GM20431 (cell line): Measurements from ENCODE around the gene SORCS3.
"Not testable (repeated sequence)": the region's sequence is repeated elsewhere in the genome, so short reads cannot be mapped to it uniquely, and the experiment has no call there.

Experiments used
- in situ Hi-C: fragments of 300-500 bp; cut with MseI, MboI; formaldehyde crosslinking; loops from one replicate; pipeline ENCODE4 v1.15.0; 2020; ENCODE audit warnings: low sequenced_read_pairs; ENCODE audit not compliant: unreplicated experiment

The SORCS3 gene

DNA sequence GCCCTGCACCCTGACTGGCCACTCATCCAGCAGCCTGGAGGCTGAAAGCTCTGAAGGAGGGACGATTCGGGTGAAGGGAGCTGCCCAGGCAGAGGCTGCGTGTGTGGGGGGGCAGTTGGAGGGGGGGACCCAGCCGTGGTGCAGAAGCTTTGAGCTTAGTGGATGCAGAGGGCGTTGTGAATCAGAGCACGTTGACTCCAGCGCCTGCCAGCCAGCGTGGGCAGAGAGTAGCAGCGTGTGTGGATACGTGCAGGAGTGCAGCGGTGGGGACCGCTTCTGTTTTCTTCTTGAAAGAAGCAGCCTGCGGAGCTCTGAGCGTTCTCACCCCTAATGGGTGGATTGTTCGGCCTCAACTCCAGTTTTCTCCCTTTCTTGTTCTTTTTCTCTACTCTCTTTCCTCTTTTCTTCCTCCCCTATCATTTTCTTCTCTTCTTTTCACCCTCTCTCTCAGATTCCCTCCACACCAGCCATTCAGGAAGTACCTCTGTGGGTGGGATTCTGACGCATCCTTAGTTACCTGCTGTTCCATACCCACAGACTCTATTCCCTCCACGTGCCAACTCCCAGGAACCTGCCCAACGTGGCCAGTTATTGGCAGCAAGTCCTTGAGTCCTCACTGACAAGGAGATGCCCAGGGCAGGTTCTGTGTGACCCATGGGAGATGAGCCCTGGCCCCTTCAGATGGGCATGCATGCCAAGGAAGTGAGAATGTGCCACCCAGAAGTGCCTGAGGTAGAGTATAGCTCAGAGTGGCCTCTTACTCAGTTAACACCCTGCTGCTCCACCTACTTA, 47.4 kb downstream of the SORCS3 start:
- in situ Hi-C loops, result no loop called here

DNA sequence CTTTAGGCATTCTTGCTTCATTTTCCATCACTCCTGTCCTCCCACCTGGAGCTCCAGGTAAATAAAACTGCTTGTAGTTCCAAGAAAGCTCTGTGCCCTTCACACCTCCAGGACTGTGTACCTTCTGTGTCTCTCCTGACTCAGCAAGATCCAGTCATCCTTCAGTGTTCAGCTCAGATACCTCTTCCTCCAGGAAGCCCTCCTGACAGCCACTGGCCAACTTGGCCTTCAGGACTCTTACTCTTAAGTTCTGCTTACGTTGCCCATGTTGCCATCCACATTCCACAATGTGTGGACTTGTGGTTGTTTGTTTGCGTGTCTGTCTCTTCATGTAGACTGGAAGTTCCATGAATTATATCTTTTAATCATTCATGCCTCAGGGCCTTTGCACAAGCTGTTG, 48.0 kb downstream of the SORCS3 start:
- in situ Hi-C loops, result no loop called here

DNA sequence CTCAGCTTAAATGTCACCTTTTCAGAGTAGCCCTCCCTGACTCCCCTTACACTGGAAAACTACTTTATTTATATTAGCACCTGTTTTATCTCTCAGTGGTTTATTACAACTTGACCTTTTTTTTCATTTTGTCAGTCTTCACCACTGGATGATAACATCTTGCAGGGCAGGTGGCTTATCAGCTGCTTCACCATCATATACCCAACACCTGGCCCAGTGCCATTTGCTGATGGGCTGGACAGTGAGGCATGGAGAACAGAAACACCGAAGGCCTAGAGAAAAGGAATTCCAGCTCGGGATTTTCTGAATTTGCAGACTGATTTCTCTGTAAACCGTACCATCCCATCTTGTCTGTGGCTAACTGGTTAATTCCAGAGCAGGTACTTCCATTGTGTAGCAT, 48.5 kb downstream of the SORCS3 start:
- in situ Hi-C loops, result no loop called here

DNA sequence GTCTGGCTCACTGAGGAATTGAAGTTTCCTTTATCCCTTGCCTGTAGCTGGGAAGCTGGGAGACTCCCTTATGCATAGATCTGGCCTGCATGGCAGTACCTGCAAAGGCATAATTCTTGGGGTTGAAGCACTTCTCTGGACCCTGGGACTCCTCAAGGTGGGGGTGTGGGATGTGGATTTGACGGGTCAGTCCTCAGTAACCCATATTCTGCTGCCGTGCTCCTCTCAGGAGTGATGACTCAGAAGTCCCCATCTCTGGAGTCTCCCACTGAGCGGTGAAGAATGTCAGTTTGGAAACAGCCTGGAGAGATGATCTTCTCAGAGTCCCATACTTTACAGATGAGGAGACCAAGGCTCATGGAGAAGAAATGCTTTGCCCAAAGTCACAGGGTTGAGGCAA, 49.0 kb downstream of the SORCS3 start:
- in situ Hi-C loops, result no loop called here

DNA sequence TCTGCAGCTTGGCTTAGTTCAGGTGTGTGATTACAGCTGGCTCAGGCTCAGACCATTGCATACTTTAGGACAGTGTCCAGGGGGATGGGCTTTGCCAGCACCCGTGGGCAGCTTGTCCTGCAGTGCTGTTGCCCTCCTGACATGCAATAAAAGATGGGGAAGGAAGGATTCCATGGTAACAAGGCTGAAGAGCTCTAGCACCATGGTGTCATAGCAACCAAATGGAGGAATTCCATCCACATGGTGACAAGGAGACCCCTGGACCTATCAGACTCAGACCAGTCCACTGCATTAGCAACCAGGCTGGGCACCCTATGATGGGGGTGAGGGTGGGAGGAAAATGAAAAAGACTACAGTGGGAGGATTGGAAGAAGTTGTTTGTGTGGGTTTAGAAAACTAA, 49.9 kb downstream of the SORCS3 start:
- in situ Hi-C loops, result no loop called here

DNA sequence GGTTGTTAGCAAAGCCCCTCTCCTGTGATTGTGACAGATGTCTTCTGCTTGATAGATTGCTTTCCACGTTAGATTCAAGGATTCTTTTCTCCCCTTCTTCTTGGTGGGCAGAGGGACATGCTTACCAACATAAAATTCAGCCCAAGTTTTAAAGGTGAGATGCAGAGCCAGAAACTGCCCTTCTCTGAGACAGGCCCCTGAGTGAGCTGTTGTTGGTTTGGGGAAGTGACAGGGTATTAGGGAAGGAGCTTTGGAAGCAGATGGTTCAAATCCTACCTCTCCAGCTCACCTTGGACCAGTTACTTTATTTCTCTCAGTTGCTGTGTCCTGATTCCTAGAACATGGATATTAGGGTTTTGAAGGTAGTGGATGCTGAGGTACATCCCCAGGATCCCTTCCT, 53.0 kb downstream of the SORCS3 start:
- in situ Hi-C loops, result no loop called here

DNA sequence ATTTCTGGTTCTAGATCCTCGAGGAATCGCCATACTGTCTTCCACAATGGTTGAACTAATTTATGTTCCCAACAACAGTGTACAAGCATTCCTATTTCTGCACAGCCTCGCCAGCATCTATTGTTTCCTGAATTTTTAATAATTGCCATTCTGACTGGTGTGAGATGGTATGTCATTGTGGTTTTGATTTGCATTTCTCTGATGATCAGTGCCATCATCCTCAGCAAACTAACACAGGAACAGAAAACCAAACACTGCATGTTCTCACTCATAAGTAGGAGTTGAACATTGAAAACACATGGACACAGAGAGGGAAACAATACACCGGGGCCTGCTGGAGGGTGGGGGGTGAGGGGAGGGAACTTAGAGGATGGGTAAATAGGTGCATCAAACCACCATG, 62.2 kb downstream of the SORCS3 start:
- in situ Hi-C loops, result not testable (repeated sequence)

DNA sequence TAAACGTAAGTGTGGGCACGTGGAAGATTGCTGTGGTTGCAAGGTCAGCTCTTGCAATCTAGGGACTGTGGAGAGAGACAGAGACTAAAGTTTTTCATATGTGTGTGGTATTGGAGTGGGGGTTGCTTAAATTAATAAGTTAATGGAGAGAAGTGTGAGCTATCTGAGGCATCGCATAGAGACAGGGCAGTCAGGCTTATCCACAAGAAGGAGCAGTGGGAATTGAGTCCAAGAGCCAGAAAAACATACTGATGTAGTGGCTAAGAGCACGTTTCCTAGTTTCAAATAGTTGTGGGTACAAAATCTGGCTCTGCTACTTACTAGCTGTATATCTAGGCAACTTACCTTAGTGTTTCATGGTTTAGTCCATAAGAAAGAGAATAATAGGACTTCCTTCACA, 65.8 kb downstream of the SORCS3 start:
- in situ Hi-C loops, result no loop called here

DNA sequence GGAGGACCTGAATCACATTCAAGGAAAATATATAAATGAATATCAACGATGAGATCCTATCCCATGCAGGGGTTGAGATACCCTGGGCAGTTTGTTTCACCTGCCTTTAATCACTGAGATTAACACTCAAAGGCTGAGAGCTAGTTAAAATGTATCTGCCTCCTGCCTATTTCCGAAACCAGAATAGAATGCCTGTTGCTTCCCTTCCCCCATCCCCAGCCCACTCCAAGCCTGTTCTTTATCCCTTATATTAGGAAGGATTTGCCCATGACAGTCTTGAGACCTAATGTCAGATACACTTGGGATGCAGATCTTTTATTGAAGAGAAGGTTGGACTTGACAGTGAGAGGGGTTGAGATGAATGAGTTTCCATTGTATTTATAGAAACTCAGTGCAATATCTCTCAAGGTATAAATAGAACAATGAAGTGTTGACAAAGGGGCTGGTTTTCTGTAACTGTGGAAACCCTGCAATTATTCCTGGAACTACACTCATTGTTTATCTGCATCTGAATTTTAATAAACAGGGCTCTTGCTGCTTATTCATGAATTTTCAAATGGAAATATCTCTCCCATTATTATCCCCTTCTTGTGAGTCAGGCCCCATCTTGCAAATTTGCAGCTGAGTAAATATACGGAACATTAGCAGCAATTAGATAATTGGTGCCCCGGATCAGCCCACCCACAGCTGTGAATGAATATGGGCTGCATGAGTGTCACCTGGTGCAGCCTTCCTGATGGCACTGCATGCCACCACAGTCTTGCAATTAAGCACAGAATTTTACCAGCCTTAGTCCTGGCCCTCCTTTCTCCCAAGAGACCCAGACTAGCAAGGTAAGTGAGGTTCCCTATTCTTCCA, 66.7 kb downstream of the SORCS3 start:
- in situ Hi-C loops, result no loop called here

DNA sequence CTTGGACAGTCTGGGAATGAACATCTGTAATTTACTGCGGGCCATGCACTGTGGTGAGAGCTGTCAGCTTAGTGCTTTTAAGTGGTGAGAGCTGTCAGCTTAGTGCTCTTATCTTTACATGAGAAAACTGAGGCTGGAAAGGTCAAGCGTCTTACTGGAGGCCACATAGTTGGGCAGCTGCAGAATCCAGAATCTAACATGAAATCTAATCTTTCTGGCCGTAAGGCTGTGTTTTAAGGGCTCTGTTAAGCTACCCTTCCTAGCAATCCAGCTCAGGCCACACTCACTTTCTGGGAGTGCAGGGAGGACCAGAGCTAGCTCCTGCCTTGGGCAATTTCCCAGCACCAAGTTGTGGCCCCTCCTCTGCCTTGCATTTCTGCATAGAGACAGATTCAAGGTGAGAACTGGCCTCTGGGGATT, 70.2 kb downstream of the SORCS3 start:
- in situ Hi-C loops, result no loop called here

DNA sequence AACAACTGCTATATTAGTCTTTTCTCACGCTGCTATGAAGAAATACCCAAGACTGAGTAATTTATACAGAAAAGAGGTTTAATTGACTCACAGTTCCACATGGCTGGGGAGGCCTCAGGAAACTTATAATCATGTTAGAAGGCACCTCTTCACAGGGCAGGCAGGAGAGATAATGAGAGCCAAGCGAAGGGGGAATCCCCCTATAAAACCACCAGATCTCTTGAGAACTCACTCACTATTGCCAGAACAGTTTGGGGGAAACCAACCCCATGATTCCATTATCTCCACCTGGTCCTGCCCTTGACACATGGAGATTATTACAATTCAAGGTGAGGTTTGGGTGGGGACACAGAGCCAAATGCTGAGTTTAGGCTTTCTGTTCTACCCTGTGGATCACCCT, 89.5 kb downstream of the SORCS3 start:
- in situ Hi-C loops, result not testable (repeated sequence)

DNA sequence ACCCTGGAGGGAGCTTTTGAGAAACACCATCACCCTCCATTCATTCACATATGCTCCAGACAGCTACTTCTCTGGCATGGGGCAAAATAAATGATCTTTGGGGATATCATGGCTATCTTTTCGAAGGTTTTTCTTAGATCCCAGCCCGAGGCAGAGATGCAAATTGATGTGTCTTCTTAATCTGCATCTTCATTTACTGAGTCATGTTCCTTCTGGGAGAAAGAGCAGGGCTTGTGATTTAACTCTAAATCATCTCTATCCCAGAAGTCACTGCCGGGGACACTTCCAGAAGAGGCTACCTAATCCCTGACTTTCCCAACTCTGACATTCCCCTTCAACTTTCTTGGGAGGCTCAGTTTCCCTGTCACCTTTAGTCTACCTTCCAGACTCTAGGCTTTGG, 90.1 kb downstream of the SORCS3 start:
- in situ Hi-C loops, result no loop called here

DNA sequence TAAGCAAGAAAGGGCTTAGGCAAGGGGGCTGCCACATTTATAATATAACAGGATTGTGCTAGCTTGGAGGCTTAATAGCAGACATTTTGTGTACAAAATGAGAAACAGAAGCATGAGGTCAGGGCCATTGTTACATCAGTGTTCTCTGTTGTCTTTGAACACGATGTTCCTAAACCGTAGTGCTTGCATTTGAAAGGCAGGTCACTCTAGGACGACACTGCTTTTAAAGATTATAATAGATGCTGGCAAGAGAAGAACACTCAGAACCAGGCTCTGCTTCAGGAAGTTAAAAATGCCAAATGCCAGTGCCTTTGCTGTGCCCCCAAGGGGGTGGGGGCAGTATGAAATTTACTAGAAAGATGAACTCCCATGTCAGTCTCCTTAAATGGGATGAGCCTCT, 91.1 kb downstream of the SORCS3 start:
- in situ Hi-C loops, result no loop called here

DNA sequence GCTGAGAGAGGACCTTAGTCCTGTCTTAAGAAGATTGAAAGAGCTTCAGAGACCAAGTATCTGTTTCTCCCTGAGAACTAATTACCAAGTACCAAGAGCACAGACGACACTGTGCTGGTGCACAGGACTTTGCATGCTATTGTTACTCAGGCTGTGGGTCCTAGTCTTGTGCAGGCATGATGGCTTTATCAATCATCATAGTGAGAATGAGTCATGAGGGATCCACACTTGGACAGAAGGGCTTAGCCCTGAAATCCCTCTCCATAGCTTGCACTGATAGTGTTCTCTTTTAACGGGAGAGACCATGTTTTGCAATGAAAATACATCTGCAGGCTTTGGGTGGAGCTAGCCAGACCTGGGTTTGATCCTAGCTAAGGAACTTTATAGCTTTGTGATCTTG, 93.3 kb downstream of the SORCS3 start:
- in situ Hi-C loops, result no loop called here

DNA sequence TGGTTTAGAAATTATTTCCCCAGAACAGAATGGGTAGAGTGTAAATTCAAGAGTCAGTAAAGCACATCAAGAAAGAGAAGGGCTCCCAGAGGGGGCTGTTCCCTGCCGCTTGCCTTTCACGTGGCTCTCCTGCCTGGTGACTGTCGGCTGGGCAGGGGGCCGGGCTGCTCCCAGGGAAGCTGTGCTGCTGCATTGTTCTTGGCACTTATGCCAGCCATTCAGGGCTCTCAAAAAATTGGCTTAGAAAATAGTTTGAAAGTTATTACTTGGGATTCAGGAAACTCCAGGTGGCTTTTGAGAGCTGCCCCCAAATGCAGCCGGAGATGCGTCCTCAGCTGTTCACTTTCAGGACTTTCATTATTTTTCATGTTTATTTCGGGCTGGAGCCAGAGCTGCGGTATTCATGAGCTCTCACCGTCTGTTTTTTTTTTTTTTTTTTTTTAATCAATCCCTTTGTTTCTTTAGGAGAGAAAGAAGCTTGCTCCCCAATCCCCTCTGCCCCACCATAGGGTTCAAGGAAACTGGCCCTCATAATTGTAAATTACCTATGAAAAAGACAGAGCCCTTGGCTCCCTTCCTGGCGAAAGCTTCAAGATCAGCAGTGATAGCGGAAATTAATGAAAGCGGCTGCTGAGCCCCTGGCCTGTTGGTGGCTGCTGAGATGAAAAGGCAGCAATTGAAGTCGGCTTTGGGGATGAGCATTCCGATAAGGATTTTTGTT, 94.1 kb downstream of the SORCS3 start:
- in situ Hi-C loops, result no loop called here

DNA sequence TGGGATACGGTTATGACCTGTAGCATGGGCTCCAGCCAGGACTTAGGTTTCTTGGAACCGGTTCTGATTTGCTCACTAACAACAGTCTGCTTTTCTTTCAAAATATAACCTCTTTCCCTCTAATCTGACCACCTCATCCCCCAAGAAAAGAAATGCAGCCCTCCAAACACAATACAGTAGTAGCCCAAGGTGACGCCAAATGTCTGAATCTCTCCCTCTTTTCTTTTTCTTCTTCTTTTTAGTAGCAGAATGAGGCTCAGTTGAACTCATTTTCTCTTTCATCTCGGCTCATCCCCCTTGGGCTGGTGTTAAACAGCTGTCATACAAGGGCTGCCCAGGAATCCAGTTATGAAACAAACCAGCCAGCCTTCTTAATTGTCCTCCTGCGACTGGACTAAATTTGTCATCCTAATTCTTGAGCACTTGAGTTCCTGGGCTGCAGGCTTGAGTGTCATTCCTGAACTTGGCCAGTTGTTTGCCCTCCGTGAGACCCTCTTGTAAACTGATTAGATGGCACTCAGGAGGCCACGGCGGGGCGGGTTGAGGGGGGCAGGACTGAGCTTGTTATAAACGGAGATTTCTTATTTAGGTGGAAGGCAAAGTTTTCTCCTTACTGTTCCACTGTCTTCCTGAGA, 94.8 kb downstream of the SORCS3 start:
- in situ Hi-C loops, result no loop called here

DNA sequence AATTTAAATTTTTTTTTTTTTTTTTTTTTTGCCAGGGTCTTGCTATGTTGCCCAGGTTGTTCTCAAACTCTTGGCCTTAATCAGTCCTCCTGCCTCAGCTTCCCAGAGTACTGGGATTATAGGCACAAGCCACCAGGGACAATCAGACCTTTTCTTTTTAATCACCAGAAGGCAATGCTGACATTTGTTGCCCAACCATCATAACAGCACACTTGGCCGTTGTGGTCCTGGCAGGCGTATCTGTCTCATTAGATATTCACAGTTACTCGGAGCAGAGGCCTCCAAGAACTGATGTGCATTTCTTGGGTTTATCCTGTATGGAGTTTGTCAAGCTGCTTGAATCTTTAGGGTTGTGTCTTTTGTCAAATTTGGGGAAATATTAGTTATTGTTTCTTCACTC, 100.0 kb downstream of the SORCS3 start:
- in situ Hi-C loops, result no loop called here

DNA sequence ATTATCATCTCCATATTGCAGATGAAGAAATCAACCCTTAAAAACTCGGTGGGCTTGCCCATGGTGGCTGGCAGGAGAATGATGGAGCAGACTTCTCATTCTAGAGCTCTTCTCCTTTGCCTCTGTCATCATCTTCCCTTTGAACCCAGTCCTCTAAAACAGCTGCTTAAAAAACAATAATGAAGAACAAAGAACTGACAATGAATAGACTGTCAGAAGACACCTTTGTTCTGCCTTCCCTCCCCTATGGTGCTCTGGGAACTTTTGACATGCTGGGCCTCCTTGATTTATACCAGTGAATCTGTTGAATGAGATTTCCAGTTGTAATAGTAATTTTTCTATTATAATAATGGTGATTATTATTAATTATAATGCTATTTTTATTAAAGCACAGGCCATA, 103.0 kb downstream of the SORCS3 start:
- in situ Hi-C loops, result no loop called here

DNA sequence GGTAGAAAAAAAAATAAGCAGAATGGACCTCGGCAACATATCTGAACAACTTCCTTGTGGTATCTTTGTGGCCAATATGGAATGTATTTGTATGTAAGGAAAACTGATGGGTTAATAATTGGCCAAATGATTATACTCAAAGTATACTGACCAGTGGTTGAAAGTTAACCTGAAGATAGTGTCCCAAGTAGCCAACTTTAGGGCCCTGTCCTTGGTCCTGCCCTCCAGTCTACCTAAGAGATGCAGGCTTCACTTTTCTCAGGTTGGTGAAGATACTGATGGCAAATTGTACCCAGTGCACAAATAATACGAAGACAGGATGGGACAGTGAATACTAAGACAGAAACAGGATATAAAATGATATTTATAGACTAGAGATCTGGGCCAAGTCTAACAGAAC, 109.2 kb downstream of the SORCS3 start:
- in situ Hi-C loops, result no loop called here

DNA sequence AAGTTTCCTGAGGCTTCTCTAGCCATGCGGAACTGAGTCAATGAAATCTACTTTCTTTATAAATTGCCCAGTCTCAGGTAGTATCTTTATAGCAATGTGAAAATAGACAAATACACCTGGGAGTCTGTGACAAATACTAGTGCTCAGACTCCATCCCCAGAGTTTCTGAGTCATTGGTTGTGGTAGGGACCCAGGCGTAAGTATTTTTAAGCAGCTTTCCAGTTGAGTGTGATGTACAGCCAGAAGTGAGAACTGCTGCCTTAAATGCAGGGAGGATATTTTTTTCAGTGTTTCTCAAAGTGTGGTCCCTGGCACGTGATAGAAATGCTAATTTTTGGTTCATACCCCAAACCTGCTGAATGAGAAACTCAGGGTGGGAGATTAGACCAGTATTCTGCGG, 121.7 kb downstream of the SORCS3 start:
- in situ Hi-C loops, result no loop called here
